ENCODE data around the gene FAU. TPM values are rescaled to one million over a fixed set of nuclear protein-coding genes. Genes with fewer than 3 reads are reported as not detected.
A peak's percentile ranks its signal among the peaks of the same experiment; 100 is the strongest.

The FAU gene
- total and polyA plus RNA-seq, 9 of the 15 experiments (the other 6 are each of a cell fraction or from before 2014, with no cell fraction given): 433 to 1,827 (median 942) TPM

- TF ChIP-seq ZBTB11 (CRISPR knock-in tag; IDR thresholded peaks at IDR 0.05): peak in 1 of 3 experiments; percentile 54; a peak in 1 of 6 replicates
- no peak for TF ChIP-seq IRF1 (CRISPR knock-in tag; IDR thresholded peaks at IDR 0.05; ENCODE audit: borderline replicate concordance)
- no peak for TF ChIP-seq RUNX1 (IDR thresholded peaks at IDR 0.05; ENCODE audit: low read depth)
- peak; percentile 55 for TF ChIP-seq TBP (optimal IDR thresholded peaks at IDR 0.05; ENCODE audit: low read depth, low read length)
- TF ChIP-seq KHSRP (IDR thresholded peaks at IDR 0.05): no peak
- TF ChIP-seq STAT6 (CRISPR knock-in tag; IDR thresholded peaks at IDR 0.05): no peak
- no peak for TF ChIP-seq ZC3H8 (IDR thresholded peaks at IDR 0.05)
- no peak for TF ChIP-seq TAF15 (IDR thresholded peaks at IDR 0.05; ENCODE audit: low read depth, low read length)
- no peak for TF ChIP-seq ZFPM2 (CRISPR knock-in tag; IDR thresholded peaks at IDR 0.05)
- TF ChIP-seq HMG20B (CRISPR knock-in tag; IDR thresholded peaks at IDR 0.05): no peak
- TF ChIP-seq SLC30A9 (CRISPR knock-in tag; IDR thresholded peaks at IDR 0.05): no peak
- TF ChIP-seq C11orf30 (IDR thresholded peaks at IDR 0.05; ENCODE audit: low read depth): peak; percentile 87
- peak; percentile 83 for TF ChIP-seq SMARCE1 (IDR thresholded peaks at IDR 0.05)
- no peak for TF ChIP-seq SAP30 (IDR thresholded peaks at IDR 0.05; ENCODE audit: borderline replicate concordance, insufficient read depth, low read depth, low read length, poor library complexity, severe bottlenecking)
- no peak for TF ChIP-seq HINFP (tag; conservative IDR thresholded peaks at IDR 0.05; ENCODE audit: low read depth)
- no peak for TF ChIP-seq ZNF143 (CRISPR knock-in tag; IDR thresholded peaks at IDR 0.05)
Observed at GRCh38 chr11:65150509-65151299, 28.8 kb upstream of the FAU start (continued).
